ENCODE measurements around the gene SNHG17. TPM values are rescaled to one million over a fixed set of nuclear protein-coding genes. Genes with fewer than 3 reads are reported as not detected.
A peak's percentile ranks its signal among the peaks of the same experiment; 100 is the strongest.

Gene SNHG17
- total and polyA plus RNA-seq, 9 of the 15 experiments (the other 6 are each of a cell fraction or from before 2014, with no cell fraction given) = 29.8 to 106 (median 57.7) TPM

- Histone ChIP-seq H3K4me2 (ENCODE audit: insufficient read depth, low read length) (no peak overlapping the region), H3K9ac (ENCODE audit: insufficient read depth in 1 of 2, low read depth in 2 of 2, low read length in 2 of 2) (no peak overlapping the region), H3K9me3 (replicated peaks; ENCODE audit: control insufficient read depth, insufficient read depth, low read depth, low read length) (no peaks in the 10 kb centered on the region), H3K4me1 (replicated peaks in 1 of 2; ENCODE audit: control insufficient read depth in 2 of 2, insufficient read depth in 2 of 2, low read length in 2 of 2) (peaks cover 0 to 9% of the 10 kb centered on the region in 2 experiments; a peak in 2 of 5 replicates), H2AFZ (ENCODE audit: low read depth, low read length) (no peak overlapping the region), H3K27me3 (ENCODE audit: control insufficient read depth in 2 of 2, insufficient read depth in 2 of 2, low read length in 2 of 2) (peaks cover 4 to 15% of the 10 kb centered on the region in 2 experiments; a peak in 4 of 5 replicates), H3K27ac (ENCODE audit: extremely low read depth, low read depth, low read length) (no peak overlapping the region), H3K9me1 (ENCODE audit: control insufficient read depth, insufficient read depth, low read length) (no peaks in the 10 kb centered on the region), H4K20me1 (replicated peaks; ENCODE audit: control insufficient read depth, insufficient read depth, low read length) (no peaks in the 10 kb centered on the region), H3K4me3 (no peak overlapping the region), H3K79me2 (ENCODE audit: control insufficient read depth, insufficient read depth, low read length) (no peaks in the 10 kb centered on the region), H3K36me3 (ENCODE audit: control insufficient read depth, insufficient read depth, low read length) (no peaks in the 10 kb centered on the region)
- in situ Hi-C loops (cut with MboI) = no loop called here
- ChIA-PET CTCF (ENCODE audit: low intra/inter-chr PET ratio) (no interaction called here), POLR2A (interaction anchor here (2.8 kb wide), 1 partner anchor 12 kb away, joined by 6 read pairs; no protein-coding TSS in a partner anchor)
- BruUV-seq (replicated peaks) = no TSS peak
- FAIRE-seq (peak; percentile 77), ATAC-seq (peak; percentile 96), DNase-seq (ENCODE audit: extremely low read depth in 1 of 4, low spot score in 3 of 4) (peak; percentile 46 to 80 (median 56))
- 2% methylated on average over 5 of the region's 5 CpGs for WGBS (ENCODE audit: insufficient coverage, low coverage, missing lambda C conversion rate)
- intact Hi-C loops (cut with micrococcal nuclease) = no loop called here
- TF ChIP-seq EWSR1 (IDR thresholded peaks at IDR 0.05; ENCODE audit: borderline replicate concordance, low read depth, partially characterized antibody) (no peak), NCOA2 (IDR thresholded peaks at IDR 0.05; ENCODE audit: partially characterized antibody in 2 of 2) (peak; percentile 49 to 85), ZNF146 (CRISPR knock-in tag; IDR thresholded peaks at IDR 0.05; ENCODE audit: unreplicated experiment) (no peak), ZNF347 (CRISPR knock-in tag; IDR thresholded peaks at IDR 0.05; ENCODE audit: low read depth) (no peak), MXI1 (IDR thresholded peaks at IDR 0.05; ENCODE audit: low read depth, low read length) (no peak), CBFB (CRISPR knock-in tag; IDR thresholded peaks at IDR 0.05) (no peak), FOXA3 (CRISPR knock-in tag; conservative IDR thresholded peaks at IDR 0.05 in 1 of 2, IDR thresholded peaks at IDR 0.05 in 1 of 2) (no peak), CHD2 (IDR thresholded peaks at IDR 0.05; ENCODE audit: low read depth, low read length) (no peak), NR4A1 (CRISPR knock-in tag; IDR thresholded peaks at IDR 0.05) (no peak), NR4A1 (tag; IDR thresholded peaks at IDR 0.05) (no peak), ILF3 (IDR thresholded peaks at IDR 0.05; ENCODE audit: borderline replicate concordance) (no peak), MAFK (IDR thresholded peaks at IDR 0.05; ENCODE audit: low read length) (no peak), SREBF1 (IDR thresholded peaks at IDR 0.05; ENCODE audit: borderline replicate concordance, low read depth, low read length) (no peak), SOX6 (IDR thresholded peaks at IDR 0.05) (peak; percentile 61; the same call in 1 of the 2 replicates), ZNF41 (CRISPR knock-in tag; conservative IDR thresholded peaks at IDR 0.05) (no peak), SUPT5H (IDR thresholded peaks at IDR 0.05) (no peak), YBX1 (IDR thresholded peaks at IDR 0.05) (no peak), ZBTB49 (CRISPR knock-in tag; IDR thresholded peaks at IDR 0.05; ENCODE audit: borderline replicate concordance) (no peak), TOE1 (IDR thresholded peaks at IDR 0.05; ENCODE audit: borderline replicate concordance) (no peak), TOE1 (CRISPR knock-in tag; IDR thresholded peaks at IDR 0.05; ENCODE audit: borderline replicate concordance, low read depth) (no peak), ZFP91 (CRISPR knock-in tag; IDR thresholded peaks at IDR 0.05) (no peak)
These were observed 25.0 kb upstream of the SNHG17 start for GRCh38 chr20:38460040-38460623.

Measured in K562 (cell line).